GM19467 (cell line): ENCODE data around the gene ACKR1.

Experiments used
- ATAC-seq: cut with Tn5 transposase; IDR thresholded peaks from one replicate; pipeline ENCODE4 v1.9.1; 2021; ENCODE audit warnings: mild to moderate bottlenecking, moderate library complexity; ENCODE audit not compliant: unreplicated experiment

The ACKR1 gene

DNA sequence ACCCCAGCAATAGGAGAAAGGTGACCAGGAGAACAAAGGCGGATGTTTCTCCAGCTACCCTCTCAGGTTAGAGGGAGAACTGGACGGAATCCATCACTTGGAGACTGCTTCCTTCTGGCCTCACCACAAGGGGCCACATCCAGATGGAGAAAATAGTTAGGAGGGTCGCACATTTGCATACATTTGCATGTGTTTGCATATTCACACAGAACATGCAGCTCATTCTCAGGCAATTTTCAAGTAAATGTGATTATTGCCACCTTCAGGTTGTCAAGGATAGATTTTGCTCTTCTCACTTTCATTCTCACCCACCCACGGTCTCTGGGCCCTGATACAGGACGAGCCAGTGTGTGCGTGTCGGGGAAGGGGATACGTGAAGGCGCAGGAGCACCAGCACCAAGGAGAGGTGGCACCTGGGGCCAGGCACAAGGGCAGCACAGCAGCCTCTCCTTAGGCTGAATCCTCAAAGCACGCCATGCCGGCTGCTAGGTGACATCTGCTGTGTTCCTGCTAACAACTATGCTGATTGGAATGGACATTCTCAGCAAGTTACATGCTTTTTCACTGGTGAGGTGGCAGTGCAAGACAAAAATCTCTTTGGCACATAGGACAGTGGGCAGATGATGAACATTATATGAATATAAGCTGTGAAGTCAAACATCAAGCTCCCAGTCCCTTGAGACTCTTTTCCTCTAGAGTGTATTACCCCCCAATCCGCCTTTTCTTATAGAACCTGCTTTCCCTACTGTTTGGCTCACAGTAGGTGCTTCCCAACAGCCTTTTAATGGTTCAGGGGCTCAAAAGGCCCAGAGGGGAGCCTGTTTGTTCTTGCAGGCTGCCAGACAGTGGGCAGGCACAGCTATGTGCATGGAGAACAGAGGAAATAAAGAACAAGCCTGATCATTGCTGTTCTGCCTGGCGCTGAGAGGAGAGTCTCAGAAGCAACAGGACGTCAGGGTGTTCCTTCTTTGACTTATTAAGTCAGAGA lies 14.3 kb downstream of the ACKR1 start:
- ATAC-seq: no peak

DNA sequence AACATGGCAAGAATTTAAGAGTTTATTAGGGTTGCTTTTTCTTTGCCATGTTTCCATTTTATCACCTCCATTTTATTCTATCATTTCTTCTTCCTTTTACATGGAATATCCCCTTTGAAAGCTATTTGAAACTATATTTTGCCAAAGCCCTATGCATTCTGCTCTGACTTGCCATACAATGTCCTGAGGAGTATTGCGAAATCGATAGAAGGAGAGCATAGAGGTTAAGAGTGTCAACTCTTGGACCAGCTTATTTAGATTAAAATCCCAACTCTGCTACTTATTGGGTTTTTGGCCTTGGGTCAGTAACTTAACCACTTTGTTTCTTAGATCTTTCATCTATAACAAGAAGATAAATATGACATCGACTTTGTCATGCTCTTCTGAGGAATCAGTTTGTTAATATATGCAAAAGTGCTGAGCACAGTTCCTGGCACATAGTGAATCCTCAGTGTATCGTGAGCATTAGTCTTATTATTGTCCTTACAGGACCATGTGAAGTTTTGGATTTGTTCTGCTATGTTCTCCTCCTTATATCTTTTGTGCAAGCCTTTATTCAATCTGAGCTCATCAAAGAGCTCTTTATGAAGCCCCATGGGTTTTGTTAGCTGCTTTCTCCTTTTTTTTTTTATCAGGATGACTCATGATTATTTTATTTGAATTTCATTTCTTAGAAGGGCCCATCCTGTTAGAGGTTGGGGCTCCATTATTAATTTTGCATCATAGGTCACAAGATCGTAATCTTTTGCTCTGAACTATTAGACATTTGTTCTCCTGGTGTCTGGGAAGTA lies 17.6 kb downstream of the ACKR1 start:
- no peak for ATAC-seq

- no peak for ATAC-seq
Measured at GRCh38 chr1:159223004-159223403, 18.3 kb downstream of the ACKR1 start.

- ATAC-seq: no peak
Measured at GRCh38 chr1:159228554-159228953, 23.9 kb downstream of the ACKR1 start.

GRCh38 chr1:159229260-159229885 lies 24.7 kb downstream of the ACKR1 start:
- no peak for ATAC-seq

- no peak for ATAC-seq
Measured at GRCh38 chr1:159229896-159230295, 25.2 kb downstream of the ACKR1 start.

GRCh38 chr1:159239551-159240220 lies 35.0 kb downstream of the ACKR1 start:
- ATAC-seq: peak; percentile 78

- no peak for ATAC-seq
Measured at GRCh38 chr1:159247266-159247665, 42.6 kb downstream of the ACKR1 start.

- ATAC-seq: no peak
Measured at GRCh38 chr1:159248311-159248710, 43.6 kb downstream of the ACKR1 start.

- no peak for ATAC-seq
Measured at GRCh38 chr1:159250638-159251216, 46.1 kb downstream of the ACKR1 start.
